ENCODE data around the gene DAP. TPM values are rescaled to one million over a fixed set of nuclear protein-coding genes. Genes with fewer than 3 reads are reported as not detected.

DAP gene
- polyA plus RNA-seq, 1 donor (not counting 4 experiments of a cell fraction or from before 2014, with no cell fraction given), result 30.4 TPM

- DNase-seq (ENCODE audit: low read depth, low spot score), result no peak
- Histone ChIP-seq H3K36me3 (ENCODE audit: control insufficient read depth in 2 of 2, extremely low read depth in 1 of 2, insufficient read depth in 2 of 2, low read length in 2 of 2) (peaks cover 5 to 7% of the 10 kb centered on the region in 2 experiments), H3K27ac (ENCODE audit: control insufficient read depth, insufficient read depth, low read length) (no peak overlapping the region), H3K4me2 (ENCODE audit: control insufficient read depth, extremely low read depth, insufficient read depth, low read depth, low read length) (no peak overlapping the region), H3K9me1 (ENCODE audit: control insufficient read depth, extremely low read depth, insufficient read depth, low read length) (no peaks in the 10 kb centered on the region), H2AFZ (ENCODE audit: control insufficient read depth, low read length) (no peak overlapping the region), H4K20me1 (ENCODE audit: control insufficient read depth, extremely low read depth, insufficient read depth, low read length) (peaks cover 8% of the 10 kb centered on the region), H3K4me3 (ENCODE audit: control insufficient read depth in 2 of 3, extremely low read depth in 1 of 3, insufficient read depth in 2 of 3, low read depth in 1 of 3, low read length in 3 of 3) (no peak overlapping the region), H3K27me3 (ENCODE audit: control insufficient read depth, extremely low read depth, insufficient read depth, low read length) (no peaks in the 10 kb centered on the region), H3K79me2 (ENCODE audit: control insufficient read depth, insufficient read depth, low read length) (peaks cover 74% of the 10 kb centered on the region), H3K4me1 (ENCODE audit: control insufficient read depth, extremely low read depth, insufficient read depth, low read length) (peaks cover 6% of the 10 kb centered on the region), H3K9me3 (ENCODE audit: control insufficient read depth, low read depth, low read length) (no peaks in the 10 kb centered on the region), H3K9ac (ENCODE audit: control insufficient read depth, extremely low read depth, insufficient read depth, low read length) (no peak overlapping the region)
- dilution Hi-C loops (cut with MboI; ENCODE audit: extremely low pct_ligation_motif_present, low sequenced_read_pairs), result no loop called here
- TF ChIP-seq CTCF (optimal IDR thresholded peaks at IDR 0.05 in 1 of 3, IDR thresholded peaks at IDR 0.05 in 1 of 3, conservative IDR thresholded peaks at IDR 0.05 in 1 of 3; ENCODE audit: extremely low read depth in 1 of 3, insufficient read depth in 2 of 3, low read length in 3 of 3) (no peak), EZH2 (IDR thresholded peaks at IDR 0.05; ENCODE audit: low read length) (no peak)
- no peak for FAIRE-seq
These were observed 7.9 kb downstream of the DAP start for GRCh38 chr5:10753178-10753577.

- DNase-seq (ENCODE audit: low read depth, low spot score) (no peak), FAIRE-seq (no peak)
- Histone ChIP-seq H4K20me1 (ENCODE audit: control insufficient read depth, extremely low read depth, insufficient read depth, low read length) (peaks cover 8% of the 10 kb centered on the region), H3K9me1 (ENCODE audit: control insufficient read depth, extremely low read depth, insufficient read depth, low read length) (no peaks in the 10 kb centered on the region), H3K4me2 (ENCODE audit: control insufficient read depth, extremely low read depth, insufficient read depth, low read depth, low read length) (no peak overlapping the region), H3K9ac (ENCODE audit: control insufficient read depth, extremely low read depth, insufficient read depth, low read length) (no peak overlapping the region), H3K79me2 (ENCODE audit: control insufficient read depth, insufficient read depth, low read length) (peaks cover 67% of the 10 kb centered on the region), H2AFZ (ENCODE audit: control insufficient read depth, low read length) (no peak overlapping the region), H3K36me3 (ENCODE audit: control insufficient read depth in 2 of 2, extremely low read depth in 1 of 2, insufficient read depth in 2 of 2, low read length in 2 of 2) (peaks cover 5 to 11% of the 10 kb centered on the region in 2 experiments), H3K4me3 (ENCODE audit: control insufficient read depth in 2 of 3, extremely low read depth in 1 of 3, insufficient read depth in 2 of 3, low read depth in 1 of 3, low read length in 3 of 3) (no peak overlapping the region), H3K27ac (ENCODE audit: control insufficient read depth, insufficient read depth, low read length) (no peak overlapping the region), H3K4me1 (ENCODE audit: control insufficient read depth, extremely low read depth, insufficient read depth, low read length) (peaks cover 3% of the 10 kb centered on the region), H3K27me3 (ENCODE audit: control insufficient read depth, extremely low read depth, insufficient read depth, low read length) (no peaks in the 10 kb centered on the region), H3K9me3 (ENCODE audit: control insufficient read depth, low read depth, low read length) (no peaks in the 10 kb centered on the region)
- dilution Hi-C loops (cut with MboI; ENCODE audit: extremely low pct_ligation_motif_present, low sequenced_read_pairs), result no loop called here
- TF ChIP-seq CTCF (optimal IDR thresholded peaks at IDR 0.05 in 1 of 3, IDR thresholded peaks at IDR 0.05 in 1 of 3, conservative IDR thresholded peaks at IDR 0.05 in 1 of 3; ENCODE audit: extremely low read depth in 1 of 3, insufficient read depth in 2 of 3, low read length in 3 of 3), result no peak
- TF ChIP-seq EZH2 (IDR thresholded peaks at IDR 0.05; ENCODE audit: low read length), result no peak
These were observed 8.6 kb downstream of the DAP start for GRCh38 chr5:10752451-10752850.

All from keratinocyte (primary cell).